SK-N-MC (cell line): ENCODE data around the gene SOX2.

Experiments
- DNase-seq: peaks from one replicate; pipeline ENCODE4 v3.0.0-alpha.2; 2011; ENCODE audit warnings: low read depth, low spot score
- H3K27ac ChIP-seq: fragments of 200-600 bp; sonication (generic); 2 replicates; pipeline ENCODE4 v1.5.1; 2016; ENCODE audit warnings: mixed run types
- H3K36me3 ChIP-seq: fragments of 200-600 bp; sonication (generic); 2 replicates; pipeline ENCODE4 v1.6.1; 2017; ENCODE audit warnings: antibody characterized with exemption, low read length, mixed read lengths; ENCODE audit not compliant: insufficient read depth
- H3K4me3 ChIP-seq: fragments of 200-600 bp; sonication (generic); 2 replicates; pipeline ENCODE4 v1.5.1; 2016
- H3K9ac ChIP-seq: fragments of 200-600 bp; sonication (generic); 2 replicates; pipeline ENCODE4 v1.8.0; 2017; ENCODE audit warnings: mixed run types, mixed read lengths; ENCODE audit not compliant: insufficient read length
- H3K9me3 ChIP-seq: fragments of 200-600 bp; sonication (generic); 2 replicates; pipeline ENCODE4 v1.6.1; 2017; ENCODE audit warnings: low read depth, mild to moderate bottlenecking, antibody characterized with exemption, low read length, moderate library complexity, mixed read lengths
- EZH2 ChIP-seq: fragments of 200-600 bp; sonication (generic); IDR thresholded peaks from one replicate; pipeline ENCODE4 v1.6.1; 2017; ENCODE audit warnings: antibody characterized with exemption
- FOXP2 ChIP-seq: optimal IDR thresholded peaks from 2 replicates; pipeline ENCODE3; 2011; ENCODE audit warnings: mild to moderate bottlenecking, moderate library complexity; ENCODE audit not compliant: insufficient read depth; ENCODE audit errors: extremely low read length, control extremely low read depth
- POLR2AphosphoS5 ChIP-seq: IDR thresholded peaks from 2 replicates; pipeline ENCODE4 v1.6.1; 2012; ENCODE audit warnings: mild to moderate bottlenecking, low read depth, low read length, borderline replicate concordance

Gene SOX2

DNA sequence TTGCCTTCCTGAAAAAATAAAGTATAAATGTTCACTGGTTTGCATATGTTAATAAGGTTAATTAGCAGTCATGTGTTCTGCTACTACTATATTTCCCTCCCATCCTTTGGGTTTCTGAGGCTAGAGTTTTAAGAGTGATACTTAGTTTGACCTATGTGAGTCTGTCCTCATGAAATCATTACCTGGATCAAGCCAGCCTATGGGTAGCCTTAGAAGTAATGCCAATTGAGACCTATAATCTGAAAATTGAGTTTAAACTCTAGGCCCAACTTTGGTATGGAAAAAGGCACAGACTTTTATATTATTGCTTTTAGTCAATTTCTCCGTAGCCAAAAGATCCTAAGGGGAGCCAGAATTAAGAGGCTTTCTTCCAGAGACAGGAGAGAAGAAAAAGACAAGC is 18.4 kb upstream of the SOX2 start:
- no peak for DNase-seq
- Histone ChIP-seq H3K27ac (no peak overlapping the region), H3K9me3 (no peaks in the 10 kb centered on the region), H3K9ac (no peak overlapping the region), H3K36me3 (no peaks in the 10 kb centered on the region), H3K4me3 (no peak overlapping the region)
- TF ChIP-seq EZH2 (no peak), POLR2AphosphoS5 (no peak), FOXP2 (no peak)

DNA sequence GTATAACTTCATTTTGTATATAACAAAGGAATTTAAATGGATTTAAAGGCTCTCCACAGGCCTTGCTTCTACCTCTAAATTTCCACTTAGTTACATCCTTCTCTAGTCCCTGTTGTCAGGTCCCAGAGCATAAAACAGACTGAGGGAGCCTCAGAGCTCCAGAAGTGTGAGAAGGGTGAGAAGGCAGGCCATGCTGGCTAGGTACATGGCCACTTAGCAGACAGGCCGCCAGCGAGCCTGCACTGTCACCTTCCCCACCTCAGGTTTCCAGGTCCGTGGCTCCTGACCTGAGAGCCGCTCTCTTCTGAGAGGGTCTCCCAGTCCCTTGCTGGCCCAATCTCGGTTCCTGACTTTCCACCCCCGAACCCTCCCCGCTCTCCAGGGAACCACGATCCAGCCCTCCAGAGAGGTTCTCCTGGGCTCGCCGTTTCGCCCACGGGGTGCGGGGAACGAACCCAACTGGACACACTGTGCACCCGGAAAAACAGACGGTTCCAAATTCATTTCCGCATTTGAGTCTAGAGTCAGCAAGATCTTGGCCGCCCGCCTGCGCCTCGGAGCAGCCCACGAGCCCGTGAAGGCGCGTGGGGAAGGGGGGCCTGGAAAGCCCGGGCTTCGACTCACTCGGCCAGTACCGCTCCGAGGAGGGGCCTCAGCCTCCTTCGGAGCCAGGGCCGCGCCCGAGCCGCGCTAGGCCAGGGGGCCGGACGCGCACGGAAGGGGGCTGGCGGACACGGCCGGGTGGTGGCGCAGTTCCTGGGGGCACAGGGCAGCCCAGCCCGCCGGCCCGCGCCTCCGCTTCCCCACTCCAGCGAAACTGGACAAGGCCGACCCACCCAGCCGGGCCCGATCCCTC is 16.7 kb upstream of the SOX2 start:
- no peak overlapping the region for H3K9ac ChIP-seq
- no peaks in the 10 kb centered on the region for H3K9me3 ChIP-seq
- H3K4me3 ChIP-seq, result no peak overlapping the region
- no peak overlapping the region for H3K27ac ChIP-seq
- no peaks in the 10 kb centered on the region for H3K36me3 ChIP-seq
- no peak for TF ChIP-seq POLR2AphosphoS5
- no peak for TF ChIP-seq EZH2
- TF ChIP-seq FOXP2, result no peak
- DNase-seq, result no peak

DNA sequence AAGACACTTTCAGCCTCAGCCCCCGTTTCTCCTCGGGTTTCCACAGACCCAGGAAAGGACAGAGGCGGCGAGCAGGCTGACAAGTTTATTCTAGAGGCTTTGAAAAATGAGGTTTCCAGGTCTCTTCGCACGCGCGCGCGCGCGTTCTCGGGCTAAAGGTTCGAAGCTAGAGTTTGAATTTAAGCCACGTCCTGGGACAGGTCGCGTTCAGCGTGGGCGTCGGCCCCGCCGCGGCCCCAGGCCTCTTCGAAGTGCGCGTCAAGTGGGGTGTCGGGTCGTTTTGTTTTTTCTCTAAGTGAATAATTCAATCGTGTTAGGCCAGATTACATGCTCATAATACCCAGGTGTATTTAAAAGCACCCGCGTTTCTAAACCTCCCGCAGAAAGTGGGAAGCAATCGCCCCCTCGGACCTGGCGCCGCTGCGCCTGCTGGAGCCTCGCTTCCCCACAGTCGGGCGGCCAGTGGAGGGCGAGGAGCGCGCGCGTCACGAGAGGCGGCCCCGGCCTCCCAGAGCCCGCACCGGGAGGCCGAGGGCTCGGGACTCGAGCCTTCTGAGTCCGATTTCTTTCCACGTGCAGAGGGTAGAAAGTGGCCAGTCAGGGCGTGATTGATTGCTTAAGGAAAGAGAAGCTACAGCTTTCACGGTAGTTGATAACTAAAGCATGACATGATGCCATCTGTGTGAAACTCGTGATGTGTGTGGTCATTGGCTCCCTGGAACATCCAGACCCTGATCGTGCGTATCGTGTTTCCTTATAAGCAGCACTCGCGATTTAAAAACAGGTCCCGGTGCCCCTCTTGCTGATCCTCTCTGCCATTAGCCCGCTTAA is 15.8 kb upstream of the SOX2 start:
- no peak for DNase-seq
- TF ChIP-seq EZH2 (no peak), FOXP2 (no peak), POLR2AphosphoS5 (no peak)
- H3K9me3 ChIP-seq, result no peaks in the 10 kb centered on the region
- no peaks in the 10 kb centered on the region for H3K36me3 ChIP-seq
- no peak overlapping the region for H3K9ac ChIP-seq
- peak overlapping the region; percentile 19; the same call in 1 of the 2 replicates for H3K4me3 ChIP-seq
- no peak overlapping the region for H3K27ac ChIP-seq

DNA sequence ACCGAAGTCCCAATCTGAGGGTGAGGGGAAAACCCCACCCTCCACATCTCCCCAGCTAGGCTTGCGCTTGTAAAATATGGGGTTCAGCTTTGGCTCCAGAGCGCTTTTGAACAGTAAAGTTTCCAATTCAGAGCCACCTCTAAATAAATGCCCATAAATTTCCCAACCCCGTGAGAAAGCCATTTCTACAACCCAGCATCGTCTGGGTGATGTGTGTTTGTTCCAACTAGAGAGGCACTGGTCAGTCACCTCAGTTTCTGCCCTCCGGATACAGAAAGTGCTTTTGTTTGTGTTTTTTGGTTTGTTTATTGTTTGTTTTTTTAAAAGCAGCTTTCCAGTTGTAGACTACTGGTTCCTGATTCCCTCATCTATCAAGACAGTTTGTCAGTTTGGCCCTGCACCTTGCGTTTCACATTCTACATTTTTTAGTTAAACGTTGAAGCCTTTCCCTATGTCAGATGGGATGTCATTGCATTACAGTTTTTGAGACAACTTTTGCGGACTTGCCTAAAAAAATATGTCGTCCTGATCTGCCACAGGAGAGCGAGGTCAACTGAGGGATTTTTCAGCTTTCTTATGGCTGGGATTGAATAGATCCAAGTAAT is 15.0 kb upstream of the SOX2 start:
- no peak for DNase-seq
- no peak for TF ChIP-seq POLR2AphosphoS5
- TF ChIP-seq FOXP2, result no peak
- TF ChIP-seq EZH2, result no peak
- no peaks in the 10 kb centered on the region for H3K9me3 ChIP-seq
- H3K4me3 ChIP-seq, result no peak overlapping the region
- no peak overlapping the region for H3K27ac ChIP-seq
- H3K9ac ChIP-seq, result no peak overlapping the region
- H3K36me3 ChIP-seq, result no peaks in the 10 kb centered on the region

DNA sequence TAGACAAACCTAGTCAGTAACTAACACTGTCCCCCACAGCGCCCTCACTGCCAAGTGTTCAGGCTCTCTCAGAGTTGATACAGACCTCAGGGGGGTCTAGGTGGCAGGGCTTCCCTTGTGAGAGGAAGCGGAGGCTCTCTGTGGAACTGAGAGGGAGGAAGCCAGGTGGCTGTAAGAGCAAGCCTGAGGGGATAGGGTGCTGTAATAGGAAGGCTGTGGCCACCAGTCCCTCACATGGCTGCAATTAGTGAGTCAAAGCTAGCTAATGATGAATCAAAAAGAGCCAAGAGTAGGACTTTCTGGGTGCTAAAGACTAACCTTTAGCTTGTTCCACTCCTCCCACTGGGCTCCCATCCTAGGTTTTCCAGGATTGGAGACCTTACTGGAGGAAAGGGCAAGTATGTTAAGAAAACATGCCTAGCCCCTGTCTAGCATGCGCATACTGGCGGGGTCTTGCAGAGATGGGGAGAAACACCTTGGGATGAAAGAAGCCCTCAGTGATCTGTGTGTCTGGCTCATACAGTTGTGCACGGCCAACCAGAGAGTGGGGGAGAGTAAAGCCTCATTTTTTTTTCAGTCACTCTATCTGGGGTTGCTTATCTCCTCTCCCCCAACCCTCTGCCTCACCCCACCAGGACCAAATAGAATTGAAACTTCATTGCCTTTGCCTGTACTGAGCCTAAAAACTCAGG is 13.3 kb upstream of the SOX2 start:
- H3K9ac ChIP-seq, result no peak overlapping the region
- H3K27ac ChIP-seq, result no peak overlapping the region
- TF ChIP-seq POLR2AphosphoS5 (no peak), FOXP2 (no peak), EZH2 (no peak)
- H3K36me3 ChIP-seq, result no peaks in the 10 kb centered on the region
- H3K9me3 ChIP-seq, result no peaks in the 10 kb centered on the region
- no peak overlapping the region for H3K4me3 ChIP-seq
- no peak for DNase-seq

DNA sequence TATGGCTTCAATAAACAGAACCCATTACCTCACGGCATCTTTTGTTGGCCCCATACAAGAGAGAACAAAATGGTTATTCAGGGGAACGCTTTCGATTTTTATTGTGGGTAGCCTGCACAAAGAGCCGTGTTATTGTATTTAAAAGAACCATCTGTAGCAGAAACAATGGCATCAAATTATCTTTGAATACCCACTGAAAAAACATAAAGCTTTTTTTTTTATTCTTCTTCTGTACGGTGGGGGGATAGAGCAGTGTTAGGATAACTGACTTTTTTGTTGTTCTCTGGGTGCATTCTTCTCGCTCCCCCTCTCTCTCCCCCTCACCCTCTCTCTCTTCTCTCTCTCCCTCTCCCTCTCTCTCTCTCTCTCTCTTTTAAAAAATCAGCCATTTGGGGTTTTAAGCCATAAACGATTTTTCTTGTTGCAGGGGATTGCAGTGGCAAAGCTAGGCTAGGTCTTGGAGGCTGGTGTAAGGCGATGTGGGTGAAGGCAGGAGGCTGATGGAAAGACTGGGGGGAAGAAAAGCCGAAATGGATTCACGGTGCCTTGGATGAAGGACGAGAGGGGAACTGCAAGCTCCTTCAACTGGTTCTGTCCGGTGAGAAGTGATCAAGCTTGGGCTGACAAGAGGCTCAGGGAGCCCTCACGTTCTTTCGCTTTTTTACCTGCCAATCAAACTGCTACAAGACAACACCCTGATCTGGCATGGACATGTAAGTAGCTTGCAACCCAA is 12.4 kb upstream of the SOX2 start:
- Histone ChIP-seq H3K27ac (no peak overlapping the region), H3K4me3 (no peak overlapping the region), H3K9me3 (no peaks in the 10 kb centered on the region), H3K9ac (no peak overlapping the region), H3K36me3 (no peaks in the 10 kb centered on the region)
- TF ChIP-seq FOXP2 (no peak), EZH2 (no peak), POLR2AphosphoS5 (no peak)
- DNase-seq, result no peak

DNA sequence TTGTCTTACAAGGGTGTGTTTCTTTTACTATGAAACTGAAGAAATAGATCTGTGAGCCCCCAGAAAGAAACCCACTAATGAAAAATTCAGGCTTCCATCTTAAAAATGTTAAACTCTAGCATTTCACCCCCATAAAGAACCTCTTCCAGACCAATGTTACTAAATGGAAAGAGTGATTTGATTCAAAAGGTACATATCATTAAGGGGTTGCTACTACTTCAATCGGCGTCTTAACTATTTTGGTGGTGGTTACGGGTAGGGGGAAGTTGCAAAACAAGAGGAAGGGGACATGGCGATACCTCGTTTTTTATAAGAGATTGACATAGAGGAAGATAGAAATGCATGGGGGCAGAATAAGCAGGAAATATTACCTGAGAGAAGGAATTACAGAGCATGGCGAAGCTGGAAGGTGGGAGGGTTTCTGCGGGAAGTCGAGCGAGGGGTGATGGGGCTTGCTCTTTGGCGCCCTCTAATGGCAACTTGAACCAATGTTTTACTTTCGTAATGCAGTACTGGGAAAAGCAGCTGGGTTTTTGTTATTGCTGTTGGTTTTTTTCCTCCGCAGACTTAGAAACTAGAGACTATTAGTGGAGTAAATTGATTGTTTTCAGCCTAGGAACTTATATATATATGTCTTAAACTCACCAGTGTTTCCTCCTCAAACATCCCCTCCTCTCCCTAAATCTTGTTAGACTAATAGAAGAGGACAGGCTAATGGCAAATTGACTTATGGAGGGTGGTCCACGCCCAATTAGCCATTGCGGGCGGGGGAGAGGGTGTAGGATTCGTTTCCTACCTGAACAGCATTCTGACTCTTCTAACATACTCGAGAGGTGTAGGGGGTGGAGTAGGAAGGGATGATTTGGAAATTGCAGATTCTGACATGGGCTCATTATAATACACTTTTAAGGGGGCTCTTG is 11.3 kb upstream of the SOX2 start:
- no peak overlapping the region for H3K9ac ChIP-seq
- H3K27ac ChIP-seq, result no peak overlapping the region
- no peak for DNase-seq
- H3K36me3 ChIP-seq, result no peaks in the 10 kb centered on the region
- peak overlapping the region; percentile 69 for H3K4me3 ChIP-seq
- H3K9me3 ChIP-seq, result no peaks in the 10 kb centered on the region
- no peak for TF ChIP-seq POLR2AphosphoS5
- TF ChIP-seq EZH2, result no peak
- no peak for TF ChIP-seq FOXP2
